OCI-LY3 (cell line): ENCODE measurements around the gene SLC2A4RG.

Experiments used
- H2AFZ ChIP-seq: fragments of 200-600, 300-600 bp; shearing (Covaris generic); 2 replicates; pipeline ENCODE4 v1.6.0; 2014; ENCODE audit warnings: antibody characterized with exemption, low read depth, low read length
- H3K27ac ChIP-seq: fragments of 200-600, 300-600 bp; sonication (generic); 2 replicates; pipeline ENCODE4 v1.5.1; 2014; ENCODE audit warnings: mild to moderate bottlenecking, low read length, moderate library complexity, mixed read lengths
- H3K27me3 ChIP-seq: fragments of 200-600, 300-600 bp; sonication (generic); 2 replicates; pipeline ENCODE4 v1.6.1; 2014; ENCODE audit warnings: low read depth, low read length, mixed read lengths
- H3K36me3 ChIP-seq: fragments of 200-600, 300-600 bp; sonication (generic); replicated peaks from 2 replicates; pipeline ENCODE3; 2014; ENCODE audit warnings: low read depth, low read length, mixed read lengths
- H3K4me1 ChIP-seq: fragments of 300-600, 200-600 bp; sonication (generic); 2 replicates; pipeline ENCODE4 v1.6.1; 2014; ENCODE audit warnings: low read length, mixed read lengths
- H3K4me2 ChIP-seq: fragments of 200-600, 300-600 bp; sonication (generic); 2 replicates; pipeline ENCODE4 v1.6.1; 2014; ENCODE audit warnings: low read length, mixed read lengths
- H3K4me3 ChIP-seq: fragments of 300-600, 200-600 bp; sonication (generic); 2 replicates; pipeline ENCODE4 v1.5.1; 2014; ENCODE audit warnings: antibody characterized with exemption, mild to moderate bottlenecking, low read length, moderate library complexity
- H3K79me2 ChIP-seq: fragments of 300-600, 200-600 bp; shearing (Covaris generic); 2 replicates; pipeline ENCODE4 v1.6.1; 2014; ENCODE audit warnings: mild to moderate bottlenecking, low read length, mixed read lengths
- H3K9ac ChIP-seq: fragments of 300-600, 200-600 bp; shearing (Covaris generic); 2 replicates; pipeline ENCODE4 v1.6.0; 2014; ENCODE audit warnings: mild to moderate bottlenecking, low read length, moderate library complexity
- H3K9me3 ChIP-seq: fragments of 200-600, 300-600 bp; shearing (Covaris generic); 2 replicates; pipeline ENCODE4 v1.6.1; 2014; ENCODE audit warnings: low read length, mixed read lengths; ENCODE audit not compliant: insufficient read depth
- H4K20me1 ChIP-seq: fragments of 200-600, 300-600 bp; sonication (generic); 2 replicates; pipeline ENCODE4 v1.6.1; 2016; ENCODE audit warnings: low read length, mixed read lengths; ENCODE audit not compliant: insufficient read depth
- CTCF ChIP-seq: fragments of 200-600, 300-600 bp; sonication (generic); IDR thresholded peaks from 2 replicates; pipeline ENCODE4 v1.5.1; 2014; ENCODE audit warnings: antibody characterized with exemption, low read length, low read depth
- EZH2phosphoT487 ChIP-seq: fragments of 200-600 bp; shearing (Covaris generic); IDR thresholded peaks from 2 replicates; pipeline ENCODE4 v1.6.1; 2018; ENCODE audit warnings: antibody characterized with exemption, mixed run types, low read depth

SLC2A4RG gene

GRCh38 chr20:63789836-63790571 lies 50.4 kb downstream of the SLC2A4RG start:
- H2AFZ ChIP-seq = no peak overlapping the region
- H3K9me3 ChIP-seq = no peaks in the 10 kb centered on the region
- no peak overlapping the region for H3K4me2 ChIP-seq
- H3K27me3 ChIP-seq = peaks cover 10% of the 10 kb centered on the region
- no peaks in the 10 kb centered on the region for H3K36me3 ChIP-seq
- H3K27ac ChIP-seq = no peak overlapping the region
- H4K20me1 ChIP-seq = no peaks in the 10 kb centered on the region
- peaks cover 3% of the 10 kb centered on the region; the same call in 1 of the 2 replicates for H3K4me1 ChIP-seq
- H3K4me3 ChIP-seq = no peak overlapping the region
- no peaks in the 10 kb centered on the region for H3K79me2 ChIP-seq
- TF ChIP-seq CTCF (no peak), EZH2phosphoT487 (no peak)
- no peak overlapping the region for H3K9ac ChIP-seq

GRCh38 chr20:63790572-63791168 lies 51.1 kb downstream of the SLC2A4RG start:
- Histone ChIP-seq H3K27ac (no peak overlapping the region), H2AFZ (no peak overlapping the region)

GRCh38 chr20:63791497-63792156 lies 52.1 kb downstream of the SLC2A4RG start:
- no peak overlapping the region for H3K9ac ChIP-seq
- H3K27ac ChIP-seq = no peak overlapping the region
- no peak overlapping the region for H3K4me2 ChIP-seq
- H2AFZ ChIP-seq = no peak overlapping the region
- no peaks in the 10 kb centered on the region for H3K4me1 ChIP-seq
- H3K36me3 ChIP-seq = no peaks in the 10 kb centered on the region
- no peak for TF ChIP-seq CTCF
- no peak for TF ChIP-seq EZH2phosphoT487
- no peak overlapping the region for H3K4me3 ChIP-seq
- no peaks in the 10 kb centered on the region for H3K9me3 ChIP-seq
- peaks cover 19% of the 10 kb centered on the region for H3K27me3 ChIP-seq
- H3K79me2 ChIP-seq = no peaks in the 10 kb centered on the region
- no peaks in the 10 kb centered on the region for H4K20me1 ChIP-seq

More at GRCh38 chr20:63790572-63791168, 51.1 kb downstream of the SLC2A4RG start:
- Histone ChIP-seq H3K79me2 (no peaks in the 10 kb centered on the region), H3K36me3 (no peaks in the 10 kb centered on the region), H3K9ac (no peak overlapping the region), H3K27me3 (peaks cover 17% of the 10 kb centered on the region), H3K4me1 (peaks cover 3% of the 10 kb centered on the region; the same call in 1 of the 2 replicates), H4K20me1 (no peaks in the 10 kb centered on the region), H3K9me3 (no peaks in the 10 kb centered on the region), H3K4me2 (no peak overlapping the region), H3K4me3 (no peak overlapping the region)
- TF ChIP-seq EZH2phosphoT487 (no peak), CTCF (no peak)

GRCh38 chr20:63792866-63793265 lies 53.3 kb downstream of the SLC2A4RG start:
- TF ChIP-seq EZH2phosphoT487 = no peak
- no peak for TF ChIP-seq CTCF
- Histone ChIP-seq H4K20me1 (no peaks in the 10 kb centered on the region), H3K4me2 (no peak overlapping the region), H3K4me3 (no peak overlapping the region), H3K36me3 (no peaks in the 10 kb centered on the region), H3K9ac (no peak overlapping the region), H3K27me3 (peaks cover 19% of the 10 kb centered on the region), H3K27ac (no peak overlapping the region), H3K9me3 (no peaks in the 10 kb centered on the region), H3K4me1 (no peaks in the 10 kb centered on the region), H2AFZ (no peak overlapping the region), H3K79me2 (no peaks in the 10 kb centered on the region)
